H1 (cell line): ENCODE data around the gene SCGB1C2. TPM values are rescaled to one million over a fixed set of nuclear protein-coding genes. Genes with fewer than 3 reads are reported as not detected.

Experiments
- CTCF ChIA-PET: fragments of 300-600 bp; sonication (Branson Sonifier 250); formaldehyde crosslinking; loops from one replicate; lab custom pipeline; 2021; ENCODE audit not compliant: partially characterized antibody; lab: Charles Lee
- POLR2A ChIA-PET: fragments of 300-600 bp; sonication (Branson Sonifier 250); formaldehyde crosslinking; loops from one replicate; lab custom pipeline; 2021; ENCODE audit warnings: inconsistent platforms; ENCODE audit not compliant: partially characterized antibody; lab: Charles Lee
- DNase-seq, 2 experiments: peaks; one replicate each; pipeline versions ENCODE4 v3.0.0 to v3.0.0-alpha.2; 2010 to 2022; ENCODE audit warnings: low spot score in 2 of 2, low read depth in 1 of 2, mixed read lengths in 1 of 2
- FAIRE-seq: peaks from 2 replicates; lab custom pipeline; 2011; peaks lifted over from hg19 to GRCh38; lab: Jason Lieb, UNC
- H2AFZ ChIP-seq: 2 replicates; pipeline ENCODE4 v1.8.1; 2012; ENCODE audit warnings: low read length, inconsistent platforms
- H2AK5ac ChIP-seq: 2 replicates; pipeline ENCODE4 v1.6.1; 2013; ENCODE audit warnings: low read depth, low read length
- H2BK120ac ChIP-seq: replicated peaks from 2 replicates; pipeline ENCODE3; 2013; ENCODE audit warnings: low read depth, low read length, inconsistent platforms
- H2BK12ac ChIP-seq: 2 replicates; pipeline ENCODE4 v1.6.1; 2013; ENCODE audit warnings: low read depth, low read length
- H2BK15ac ChIP-seq: 2 replicates; pipeline ENCODE4 v1.6.1; 2013; ENCODE audit warnings: low read length
- H2BK20ac ChIP-seq: 2 replicates; pipeline ENCODE4 v1.6.1; 2013; ENCODE audit warnings: low read length
- H2BK5ac ChIP-seq: 2 replicates; pipeline ENCODE4 v1.6.1; 2013; ENCODE audit warnings: low read depth, low read length
- H3K14ac ChIP-seq: 2 replicates; pipeline ENCODE4 v1.6.1; 2013; ENCODE audit warnings: inconsistent platforms; ENCODE audit not compliant: insufficient read length
- H3K18ac ChIP-seq: 2 replicates; pipeline ENCODE4 v1.6.1; 2013; ENCODE audit warnings: low read length; ENCODE audit errors: extremely low read depth
- H3K23ac ChIP-seq: 2 replicates; pipeline ENCODE4 v1.6.1; 2013; ENCODE audit warnings: inconsistent platforms; ENCODE audit not compliant: insufficient read length
- H3K23me2 ChIP-seq: 2 replicates; pipeline ENCODE4 v1.6.1; 2013; ENCODE audit warnings: low read depth, low read length
- H3K27ac ChIP-seq: 2 replicates; pipeline ENCODE4 v1.6.1; 2011; ENCODE audit warnings: low read depth, low read length, inconsistent platforms
- H3K27me3 ChIP-seq, 4 experiments: replicated peaks in 1 of 4; 1 replicate in 1 of 4; 2 replicates in 3 of 4; pipeline versions ENCODE4 v1.6.1 to v1.8.1; 2011 to 2013; ENCODE audit warnings: low read length in 3 of 4, mild to moderate bottlenecking in 3 of 4, inconsistent platforms in 2 of 4, mixed read lengths in 2 of 4, moderate library complexity in 1 of 4; ENCODE audit not compliant: control insufficient read depth in 3 of 4, insufficient read depth in 3 of 4; ENCODE audit errors: extremely low read depth in 1 of 4
- H3K36me3 ChIP-seq, 4 experiments: 2 replicates each; pipeline versions ENCODE4 v1.6.1 to v1.8.1; 2011 to 2013; ENCODE audit warnings: mild to moderate bottlenecking in 4 of 4, low read length in 3 of 4, moderate library complexity in 2 of 4, control low read depth in 1 of 4, inconsistent platforms in 1 of 4; ENCODE audit not compliant: insufficient read depth in 4 of 4, control insufficient read depth in 2 of 4
- H3K4ac ChIP-seq: replicated peaks from 2 replicates; pipeline ENCODE3; 2013; ENCODE audit warnings: low read length, low read depth, mixed read lengths, inconsistent platforms; ENCODE audit not compliant: insufficient read length
- H3K4me1 ChIP-seq, 4 experiments: replicated peaks in 1 of 4; 1 replicate in 1 of 4; 2 replicates in 3 of 4; pipeline versions ENCODE4 v1.6.1 to v1.8.1; 2011 to 2013; ENCODE audit warnings: low read length in 3 of 4, inconsistent platforms in 2 of 4, mixed read lengths in 1 of 4; ENCODE audit not compliant: insufficient read depth in 4 of 4, control insufficient read depth in 3 of 4
- H3K4me2 ChIP-seq, 2 experiments: 2 replicates each; pipeline versions ENCODE4 v1.6.1 to v1.8.1; 2011 to 2013; ENCODE audit warnings: low read depth in 2 of 2, low read length in 2 of 2, control low read depth in 1 of 2, inconsistent platforms in 1 of 2, mild to moderate bottlenecking in 1 of 2; ENCODE audit not compliant: insufficient read depth in 1 of 2
- H3K4me3 ChIP-seq, 4 experiments: fragments of 200-600, 300-600 bp in 1 of 4; sonication (generic), shearing (Covaris generic), sonication (Bioruptor Twin) in 1 of 4; 2 replicates each; pipeline versions ENCODE4 v1.5.1 to v1.8.1; 2011 to 2016; ENCODE audit warnings: low read length in 4 of 4, low read depth in 3 of 4, control low read depth in 2 of 4, inconsistent platforms in 2 of 4, mild to moderate bottlenecking in 2 of 4, mixed read lengths in 1 of 4, moderate library complexity in 1 of 4; ENCODE audit not compliant: insufficient read depth in 2 of 4; ENCODE audit errors: extremely low read depth in 1 of 4
- H3K56ac ChIP-seq: replicated peaks from 2 replicates; pipeline ENCODE3; 2013; ENCODE audit warnings: low read depth, mild to moderate bottlenecking, mixed read lengths, low read length, inconsistent platforms; ENCODE audit not compliant: insufficient read length
- H3K79me1 ChIP-seq: 2 replicates; pipeline ENCODE4 v1.6.1; 2013; ENCODE audit warnings: low read depth, low read length, control low read depth
- H3K79me2 ChIP-seq, 2 experiments: 2 replicates each; pipeline versions ENCODE4 v1.6.1 to v1.8.1; 2012 to 2013; ENCODE audit warnings: low read length in 2 of 2, mild to moderate bottlenecking in 2 of 2, inconsistent platforms in 1 of 2; ENCODE audit not compliant: insufficient read depth in 2 of 2, control insufficient read depth in 1 of 2
- H3K9ac ChIP-seq, 4 experiments: replicated peaks in 1 of 4; 1 replicate in 1 of 4; 2 replicates in 3 of 4; pipeline versions ENCODE4 v1.6.1 to v1.8.1; 2011 to 2013; ENCODE audit warnings: low read depth in 3 of 4, low read length in 3 of 4, control low read depth in 2 of 4, mild to moderate bottlenecking in 2 of 4, moderate library complexity in 2 of 4, inconsistent platforms in 1 of 4; ENCODE audit errors: extremely low read depth in 1 of 4
- H3K9me3 ChIP-seq, 2 experiments: 2 replicates each; pipeline versions ENCODE4 v1.6.1 to v1.8.1; 2012 to 2013; ENCODE audit warnings: mild to moderate bottlenecking in 2 of 2, moderate library complexity in 2 of 2, control low read depth in 1 of 2, inconsistent platforms in 1 of 2, low read depth in 1 of 2, low read length in 1 of 2, mixed read lengths in 1 of 2; ENCODE audit not compliant: insufficient read depth in 2 of 2
- H4K20me1 ChIP-seq, 2 experiments: replicated peaks in 1 of 2; 2 replicates each; pipeline versions ENCODE3 to v1.8.1; 2011 to 2013; ENCODE audit warnings: inconsistent platforms in 2 of 2, low read length in 2 of 2, mild to moderate bottlenecking in 1 of 2; ENCODE audit not compliant: insufficient read depth in 2 of 2, control insufficient read depth in 1 of 2
- H4K5ac ChIP-seq: 2 replicates; pipeline ENCODE4 v1.6.1; 2013; ENCODE audit warnings: low read length, low read depth, mixed read lengths, inconsistent platforms; ENCODE audit not compliant: insufficient read length
- H4K8ac ChIP-seq: 2 replicates; pipeline ENCODE4 v1.8.0; 2013; ENCODE audit warnings: mild to moderate bottlenecking, moderate library complexity, low read length, inconsistent platforms; ENCODE audit not compliant: insufficient read depth; ENCODE audit errors: extremely low read depth
- H4K91ac ChIP-seq: replicated peaks from 2 replicates; pipeline ENCODE3; 2013; ENCODE audit warnings: low read length, mixed read lengths, inconsistent platforms; ENCODE audit not compliant: insufficient read length
- ATF3 ChIP-seq: IDR thresholded peaks from 2 replicates; pipeline ENCODE4 v1.6.1; 2011; ENCODE audit warnings: low read depth, mild to moderate bottlenecking, low read length; ENCODE audit not compliant: insufficient read depth
- CBX8 ChIP-seq: fragments of 300-800, 300-1000 bp; sonication (generic); IDR thresholded peaks from 2 replicates; pipeline ENCODE4 v1.7.1; 2016; ENCODE audit warnings: low read depth, low read length, borderline replicate concordance
- FOSL1 ChIP-seq: IDR thresholded peaks from 2 replicates; pipeline ENCODE4 v1.6.1; 2011; ENCODE audit warnings: mild to moderate bottlenecking, low read depth, low read length, moderate library complexity; ENCODE audit not compliant: insufficient read depth
- GABPA ChIP-seq: IDR thresholded peaks from 2 replicates; pipeline ENCODE4 v1.6.1; 2011; ENCODE audit warnings: mild to moderate bottlenecking, low read length, moderate library complexity, borderline replicate concordance; ENCODE audit not compliant: insufficient read depth
- JUND ChIP-seq: IDR thresholded peaks from 2 replicates; pipeline ENCODE4 v1.6.1; 2011; ENCODE audit warnings: mild to moderate bottlenecking, improper control_type of control experiment, low read length
- KDM1A ChIP-seq: fragments of 200-600, 300-600 bp; sonication (generic); IDR thresholded peaks from 2 replicates; pipeline ENCODE4 v1.7.1; 2016; ENCODE audit warnings: mild to moderate bottlenecking, low read length, borderline replicate concordance
- NANOG ChIP-seq: IDR thresholded peaks from 2 replicates; pipeline ENCODE4 v1.6.1; 2011; ENCODE audit warnings: low read length, low read depth, mild to moderate bottlenecking, inconsistent platforms; ENCODE audit not compliant: insufficient read depth, poor library complexity, severe bottlenecking
- RNF2 ChIP-seq: fragments of 200-900, 300-1000 bp; sonication (generic); IDR thresholded peaks from 2 replicates; pipeline ENCODE4 v1.7.1; 2016; ENCODE audit warnings: borderline replicate concordance, low read depth, mild to moderate bottlenecking, antibody characterized with exemption, low read length; ENCODE audit not compliant: poor library complexity, severe bottlenecking; ENCODE audit errors: missing control alignments
- SIX5 ChIP-seq: IDR thresholded peaks from 2 replicates; pipeline ENCODE4 v1.6.1; 2011; ENCODE audit warnings: mild to moderate bottlenecking, low read depth, low read length
- TEAD4 ChIP-seq: IDR thresholded peaks from 2 replicates; pipeline ENCODE4 v1.6.1; 2012; ENCODE audit warnings: low read depth, low read length, inconsistent platforms, mixed read lengths
- YY1 ChIP-seq: IDR thresholded peaks from 2 replicates; pipeline ENCODE4 v1.6.1; 2011; ENCODE audit warnings: low read depth, mild to moderate bottlenecking, low read length
- WGBS, 2 experiments: shearing (Covaris generic) in 1 of 2; methylation state at CpG; one replicate each; pipeline versions ENCODE4 v1.1.6 to v1.1.7; 2013 to 2015; ENCODE audit warnings: low lambda C conversion rate in 2 of 2, mixed read lengths in 2 of 2, inconsistent platforms in 1 of 2, low coverage in 1 of 2, missing lambda C conversion rate in 1 of 2; ENCODE audit not compliant: insufficient replicate concordance in 2 of 2, insufficient coverage in 1 of 2, insufficient read length in 1 of 2; ENCODE audit errors: extremely low coverage in 1 of 2, missing lambda C conversion rate in 1 of 2; 5-methylcytosine and 5-hydroxymethylcytosine counted together
- polyA plus RNA-seq, 7 experiments: library from polyadenylated mRNA; depleted of rRNA in 3 of 7; stranded (reverse) in 5 of 7; unstranded in 2 of 7; fragments of >200 nt in 5 of 7; fragments of 200-250 nt in 2 of 7; gene quantifications; 1 replicate in 5 of 7; 2 replicates in 1 of 7; 4 replicates in 1 of 7; pipeline versions ENCODE4 v1.2.1 to v1.2.3, GENCODE V29; 2011 to 2013; ENCODE audit warnings: missing spikeins in 2 of 7, mixed read lengths in 2 of 7
- total RNA-seq: library from RNA; stranded (reverse); fragmentation: NEBNext Ultra II Directional; extraction: Animal tissue kit (Norgen Biotek cat#: 25700); gene quantifications from 2 replicates; pipeline ENCODE4 v1.2.1, GENCODE V29; 2021

The SCGB1C2 gene
- total and polyA plus RNA-seq, 2 of the 8 experiments (the other 6 are each of a cell fraction or from before 2014, with no cell fraction given), result not detected

GRCh38 chr17:185445-186138, 48.2 kb downstream of the SCGB1C2 start:
- Histone ChIP-seq H2BK5ac (no peak overlapping the region), H4K91ac (no peak overlapping the region), H3K4ac (no peak overlapping the region), H3K56ac (no peak overlapping the region), H3K4me3 (no peak overlapping the region), H2BK12ac (no peak overlapping the region), H3K23me2 (peaks cover 5% of the 10 kb centered on the region; the same call in 1 of the 2 replicates), H3K27ac (no peak overlapping the region), H4K8ac (no peak overlapping the region), H3K27me3 (peaks cover 17 to 37% (median 25%) of the 10 kb centered on the region in 4 experiments), H3K79me2 (no peaks in the 10 kb centered on the region), H2BK15ac (no peak overlapping the region), H3K9ac (no peak overlapping the region), H2AFZ (no peak overlapping the region), H3K4me1 (peaks cover 6 to 16% (median 8%) of the 10 kb centered on the region in 4 experiments), H2BK20ac (no peak overlapping the region), H3K79me1 (no peaks in the 10 kb centered on the region), H3K4me2 (no peak overlapping the region), H3K14ac (no peak overlapping the region), H3K9me3 (no peaks in the 10 kb centered on the region), H4K5ac (no peak overlapping the region), H4K20me1 (no peaks in the 10 kb centered on the region), H3K36me3 (no peaks in the 10 kb centered on the region), H3K18ac (no peak overlapping the region), H2AK5ac (no peak overlapping the region), H2BK120ac (no peak overlapping the region), H3K23ac (no peak overlapping the region)
- FAIRE-seq (no peak), DNase-seq (no peak)
- POLR2A ChIA-PET, result no interaction called here
- CTCF ChIA-PET, result interaction anchor here (0.7 kb wide), 1 partner anchor 13 kb away, joined by 3 read pairs; no protein-coding TSS in a partner anchor
- WGBS, 2 experiments, result 83% methylated on average over 14 of the region's 14 CpGs; no CpG with 5 or more reads in 1 of the 2 experiments
- TF ChIP-seq YY1 (no peak), CBX8 (no peak), FOSL1 (no peak), SIX5 (no peak), KDM1A (no peak), ATF3 (no peak), JUND (no peak), RNF2 (no peak), TEAD4 (no peak), GABPA (no peak), NANOG (no peak)
